Retina (tissue), 1 donor: ENCODE data around the gene C8A.

ENCODE experiments used
- DNase-seq: peaks from one replicate; pipeline ENCODE4 v3.0.0-alpha.2; 2016

Gene C8A

GRCh38 chr1:56854521-56855099, at the start of gene C8A:
C8A (plus strand) TSS chr1:56854797; CDS start chr1:56854902, 105 bp downstream.
- no peak for DNase-seq

- DNase-seq, result no peak
These were observed 47.8 kb upstream of the C8A start for GRCh38 chr1:56806804-56807203.

GRCh38 chr1:56808410-56808809, 46.2 kb upstream of the C8A start:
- no peak for DNase-seq

GRCh38 chr1:56811331-56811730, 43.3 kb upstream of the C8A start:
- no peak for DNase-seq

- DNase-seq, result no peak
These were observed 40.4 kb upstream of the C8A start for GRCh38 chr1:56814205-56814604.

GRCh38 chr1:56816264-56816663, 38.3 kb upstream of the C8A start:
- DNase-seq, result no peak

- no peak for DNase-seq
These were observed 37.7 kb upstream of the C8A start for GRCh38 chr1:56816909-56817308.

GRCh38 chr1:56817716-56818463, 36.7 kb upstream of the C8A start:
- no peak for DNase-seq

- DNase-seq, result peak; percentile 30
These were observed 35.2 kb upstream of the C8A start, which contains the start of gene FYB2 for GRCh38 chr1:56819387-56819899. FYB2 (minus strand) TSS chr1:56819404; CDS start chr1:56819290, 114 bp downstream.

- peak; percentile 71 for DNase-seq
These were observed 33.7 kb upstream of the C8A start for GRCh38 chr1:56820755-56821461.

- no peak for DNase-seq
These were observed 33.2 kb upstream of the C8A start for GRCh38 chr1:56821462-56821797.

- no peak for DNase-seq
These were observed 30.3 kb upstream of the C8A start for GRCh38 chr1:56824271-56824670.

GRCh38 chr1:56824938-56825337, 29.7 kb upstream of the C8A start:
- DNase-seq, result no peak

GRCh38 chr1:56825436-56825835, 29.2 kb upstream of the C8A start:
- DNase-seq, result no peak

- DNase-seq, result no peak
These were observed 26.9 kb upstream of the C8A start for GRCh38 chr1:56827711-56828110.

GRCh38 chr1:56830052-56830451, 24.5 kb upstream of the C8A start:
- no peak for DNase-seq

GRCh38 chr1:56831871-56832693, 22.5 kb upstream of the C8A start:
- DNase-seq, result peak; percentile 76

- DNase-seq, result no peak
These were observed 21.5 kb upstream of the C8A start for GRCh38 chr1:56833088-56833487.

GRCh38 chr1:56834137-56834900, 20.3 kb upstream of the C8A start:
- DNase-seq, result no peak

- no peak for DNase-seq
These were observed 18.9 kb upstream of the C8A start for GRCh38 chr1:56835657-56836056.

- DNase-seq, result no peak
These were observed 18.2 kb upstream of the C8A start for GRCh38 chr1:56836359-56836758.
